Measurements from ENCODE around the gene JHY.

The JHY gene

DNA sequence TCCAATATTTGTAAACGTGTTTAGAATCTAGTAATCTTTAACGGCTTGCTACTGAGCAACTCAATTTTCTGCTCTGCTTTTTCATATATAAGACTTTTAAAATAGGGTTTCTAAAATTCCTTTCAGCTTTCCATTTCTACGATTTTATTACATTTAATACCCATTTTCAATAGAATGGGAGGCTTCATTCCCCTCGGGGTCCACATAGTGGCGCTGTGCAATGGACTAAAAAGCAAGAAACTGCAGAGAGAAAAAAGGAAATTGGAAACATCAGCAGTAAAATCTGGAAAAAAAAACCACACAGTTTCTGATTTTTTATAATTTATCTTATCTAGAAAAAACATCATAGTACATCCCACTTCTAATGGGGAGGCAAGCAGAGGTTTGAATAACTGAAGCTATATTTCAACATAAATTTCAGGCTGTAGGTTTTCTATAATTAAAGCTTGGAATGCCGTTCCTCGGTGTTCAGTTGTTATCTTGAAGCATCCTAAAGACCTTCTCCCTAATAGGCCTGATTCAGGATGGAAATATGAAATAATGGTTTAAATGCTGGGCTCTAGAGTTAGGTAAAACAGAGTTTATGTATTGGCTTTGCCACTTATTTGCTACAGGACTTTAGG lies 18.7 kb upstream of the JHY start:
- H3K18ac ChIP-seq (ENCODE audit: low read length), result no peak overlapping the region
- H2BK5ac ChIP-seq (ENCODE audit: low read depth, low read length, poor library complexity), result no peak overlapping the region
- no peak overlapping the region for H3K4me2 ChIP-seq (ENCODE audit: low read length)
- H3K27ac ChIP-seq (ENCODE audit: low read depth, low read length), result no peak overlapping the region
- H4K91ac ChIP-seq (ENCODE audit: low read depth, low read length), result no peak overlapping the region
- no peak overlapping the region for H3K23ac ChIP-seq (ENCODE audit: low read length)
- H3K4ac ChIP-seq (ENCODE audit: low read depth, low read length), result no peak overlapping the region
- WGBS (ENCODE audit: extremely low coverage, insufficient coverage, insufficient read length), result no CpG with 5 or more reads among the region's 7 CpGs
- H3K14ac ChIP-seq (ENCODE audit: low read length), result no peak overlapping the region
- H3K36me3 ChIP-seq (ENCODE audit: control insufficient read depth in 1 of 2, insufficient read depth in 2 of 2, low read length in 2 of 2), result no peaks in the 10 kb centered on the region
- H4K8ac ChIP-seq (ENCODE audit: low read depth, low read length), result no peak overlapping the region
- no peak overlapping the region for H4K12ac ChIP-seq (ENCODE audit: low read depth, low read length)
- peaks cover 0 to 3% of the 10 kb centered on the region in 2 experiments for H3K4me1 ChIP-seq (ENCODE audit: control insufficient read depth in 1 of 2, insufficient read depth in 2 of 2, low read length in 2 of 2)
- H3K27me3 ChIP-seq (ENCODE audit: insufficient read depth, low read length), result no peaks in the 10 kb centered on the region
- H3K79me2 ChIP-seq (ENCODE audit: control insufficient read depth, insufficient read depth, low read length, poor library complexity), result no peaks in the 10 kb centered on the region
- H3K9ac ChIP-seq (ENCODE audit: low read length), result no peak overlapping the region
- no peak overlapping the region for H2AK5ac ChIP-seq (ENCODE audit: low read length)
- no peak overlapping the region for H2AFZ ChIP-seq (ENCODE audit: insufficient read depth, low read length, poor library complexity)
- H2BK12ac ChIP-seq (ENCODE audit: low read length), result no peak overlapping the region
- no peak overlapping the region for H2BK120ac ChIP-seq (ENCODE audit: insufficient read depth, low read length, poor library complexity)
- DNase-seq, result peak in 1 of 2 donors; percentile 71
- no peaks in the 10 kb centered on the region for H3K9me3 ChIP-seq (ENCODE audit: insufficient read depth, low read depth, low read length)
- H3K4me3 ChIP-seq (ENCODE audit: low read depth, low read length), result no peak overlapping the region
- H3K79me1 ChIP-seq (ENCODE audit: low read length), result no peaks in the 10 kb centered on the region

DNA sequence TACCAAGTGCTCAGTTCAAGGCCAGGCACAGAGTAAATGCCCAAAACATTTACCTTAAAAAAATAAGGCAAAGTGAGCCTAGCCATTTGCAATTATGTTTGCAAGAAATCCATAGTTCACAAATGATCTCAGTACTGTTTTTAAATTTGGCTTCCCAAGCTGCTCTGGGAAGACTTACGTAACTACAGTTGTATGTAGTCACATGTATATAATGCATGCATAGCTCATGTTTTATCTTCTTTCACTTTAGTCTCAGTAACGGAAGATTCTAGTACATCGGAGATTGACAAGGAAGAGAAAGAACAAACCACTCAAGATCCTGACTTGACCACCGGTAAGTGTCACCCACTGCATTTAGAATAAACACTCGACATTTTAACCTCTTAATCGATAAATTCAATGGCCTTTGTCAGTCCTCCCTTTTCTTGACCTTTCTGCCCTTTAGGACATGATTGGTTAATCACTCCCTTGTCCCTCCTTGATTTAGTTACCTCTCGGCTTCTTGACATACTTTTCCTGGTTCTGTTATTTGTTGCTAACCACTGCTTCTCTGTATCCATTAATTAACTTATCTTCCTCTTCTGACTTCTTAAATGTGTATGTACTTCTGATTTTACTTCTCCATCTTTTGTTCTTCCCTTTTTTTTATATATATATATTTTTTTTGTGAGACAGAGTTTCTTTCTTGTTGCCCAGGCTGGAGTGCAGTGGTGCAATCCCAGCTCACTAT lies 18.0 kb upstream of the JHY start:
- H3K4me1 ChIP-seq (ENCODE audit: control insufficient read depth in 1 of 2, insufficient read depth in 2 of 2, low read length in 2 of 2), result peaks cover 0 to 3% of the 10 kb centered on the region in 2 experiments
- H3K27ac ChIP-seq (ENCODE audit: low read depth, low read length), result no peak overlapping the region
- H2BK5ac ChIP-seq (ENCODE audit: low read depth, low read length, poor library complexity), result no peak overlapping the region
- WGBS (ENCODE audit: extremely low coverage, insufficient coverage, insufficient read length), result no CpG with 5 or more reads among the region's 7 CpGs
- H2AK5ac ChIP-seq (ENCODE audit: low read length), result no peak overlapping the region
- no peak overlapping the region for H3K4ac ChIP-seq (ENCODE audit: low read depth, low read length)
- H3K14ac ChIP-seq (ENCODE audit: low read length), result no peak overlapping the region
- H3K79me1 ChIP-seq (ENCODE audit: low read length), result no peaks in the 10 kb centered on the region
- no peak overlapping the region for H3K4me3 ChIP-seq (ENCODE audit: low read depth, low read length)
- no peaks in the 10 kb centered on the region for H3K36me3 ChIP-seq (ENCODE audit: control insufficient read depth in 1 of 2, insufficient read depth in 2 of 2, low read length in 2 of 2)
- H3K27me3 ChIP-seq (ENCODE audit: insufficient read depth, low read length), result no peaks in the 10 kb centered on the region
- H3K4me2 ChIP-seq (ENCODE audit: low read length), result no peak overlapping the region
- H4K91ac ChIP-seq (ENCODE audit: low read depth, low read length), result no peak overlapping the region
- H4K12ac ChIP-seq (ENCODE audit: low read depth, low read length), result no peak overlapping the region
- H3K18ac ChIP-seq (ENCODE audit: low read length), result no peak overlapping the region
- DNase-seq, result peak in 1 of 2 donors; percentile 15
- no peak overlapping the region for H3K23ac ChIP-seq (ENCODE audit: low read length)
- no peak overlapping the region for H3K9ac ChIP-seq (ENCODE audit: low read length)
- no peak overlapping the region for H2AFZ ChIP-seq (ENCODE audit: insufficient read depth, low read length, poor library complexity)
- H4K8ac ChIP-seq (ENCODE audit: low read depth, low read length), result no peak overlapping the region
- no peak overlapping the region for H2BK12ac ChIP-seq (ENCODE audit: low read length)
- H3K79me2 ChIP-seq (ENCODE audit: control insufficient read depth, insufficient read depth, low read length, poor library complexity), result no peaks in the 10 kb centered on the region
- no peak overlapping the region for H2BK120ac ChIP-seq (ENCODE audit: insufficient read depth, low read length, poor library complexity)
- H3K9me3 ChIP-seq (ENCODE audit: insufficient read depth, low read depth, low read length), result no peaks in the 10 kb centered on the region

DNA sequence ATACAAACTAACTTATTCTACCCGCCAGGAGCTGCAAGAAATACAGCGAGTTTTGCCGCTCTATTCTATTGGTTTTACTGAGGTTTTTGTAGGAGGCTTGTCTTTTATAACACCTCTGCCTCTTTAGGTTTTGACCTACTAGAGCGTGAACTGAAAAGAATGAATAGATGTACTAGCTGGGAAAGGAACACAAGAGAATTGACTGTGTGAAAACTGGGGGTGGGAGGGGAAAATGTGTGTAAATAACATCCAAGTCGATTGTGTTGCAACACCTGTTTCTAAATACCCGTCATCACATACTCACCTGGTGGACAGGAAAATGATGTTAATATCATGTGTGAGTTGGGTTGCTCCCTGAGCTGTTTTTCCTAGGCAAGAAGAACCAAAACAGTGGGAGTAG lies 12.9 kb upstream of the JHY start:
- Histone ChIP-seq H3K27ac (ENCODE audit: low read depth, low read length) (no peak overlapping the region), H3K14ac (ENCODE audit: low read length) (no peak overlapping the region), H4K8ac (ENCODE audit: low read depth, low read length) (no peak overlapping the region), H3K23ac (ENCODE audit: low read length) (no peak overlapping the region), H3K18ac (ENCODE audit: low read length) (no peak overlapping the region), H3K79me1 (ENCODE audit: low read length) (no peaks in the 10 kb centered on the region), H3K9ac (ENCODE audit: low read length) (no peak overlapping the region), H2BK12ac (ENCODE audit: low read length) (no peak overlapping the region), H2BK120ac (ENCODE audit: insufficient read depth, low read length, poor library complexity) (no peak overlapping the region), H4K12ac (ENCODE audit: low read depth, low read length) (no peak overlapping the region), H3K79me2 (ENCODE audit: control insufficient read depth, insufficient read depth, low read length, poor library complexity) (no peaks in the 10 kb centered on the region), H3K27me3 (ENCODE audit: insufficient read depth, low read length) (no peaks in the 10 kb centered on the region), H3K4me1 (ENCODE audit: control insufficient read depth in 1 of 2, insufficient read depth in 2 of 2, low read length in 2 of 2) (no peaks in the 10 kb centered on the region), H2BK5ac (ENCODE audit: low read depth, low read length, poor library complexity) (no peak overlapping the region), H2AFZ (ENCODE audit: insufficient read depth, low read length, poor library complexity) (no peak overlapping the region), H3K4ac (ENCODE audit: low read depth, low read length) (no peak overlapping the region), H2AK5ac (ENCODE audit: low read length) (no peak overlapping the region), H4K91ac (ENCODE audit: low read depth, low read length) (no peak overlapping the region), H3K36me3 (ENCODE audit: control insufficient read depth in 1 of 2, insufficient read depth in 2 of 2, low read length in 2 of 2) (no peaks in the 10 kb centered on the region), H3K4me2 (ENCODE audit: low read length) (no peak overlapping the region), H3K9me3 (ENCODE audit: insufficient read depth, low read depth, low read length) (no peaks in the 10 kb centered on the region), H3K4me3 (ENCODE audit: low read depth, low read length) (no peak overlapping the region)
- no CpG with 5 or more reads among the region's 6 CpGs for WGBS (ENCODE audit: extremely low coverage, insufficient coverage, insufficient read length)
- peak; percentile 37 to 84 for DNase-seq

DNA sequence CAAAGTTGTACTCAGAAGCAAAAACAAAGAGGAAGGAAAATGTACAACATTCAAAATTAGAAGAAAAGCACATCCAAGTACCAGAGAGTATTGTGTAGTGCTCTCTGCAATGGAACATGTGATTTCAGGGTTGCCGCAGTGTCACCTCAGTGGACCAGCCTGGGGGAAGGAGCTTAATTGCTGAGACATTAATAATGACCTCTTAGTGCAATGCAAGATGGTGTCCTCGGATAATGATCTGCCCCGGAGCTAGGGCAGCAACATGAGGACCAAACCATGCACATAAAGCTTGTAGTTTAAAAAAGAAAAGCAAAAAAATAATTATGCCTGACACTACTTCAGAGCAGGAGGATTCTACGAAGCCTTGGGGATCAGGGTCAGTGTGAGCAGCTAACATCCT lies 11.3 kb upstream of the JHY start:
- Histone ChIP-seq H3K18ac (ENCODE audit: low read length) (no peak overlapping the region), H3K27me3 (ENCODE audit: insufficient read depth, low read length) (no peaks in the 10 kb centered on the region), H3K4me2 (ENCODE audit: low read length) (no peak overlapping the region), H3K14ac (ENCODE audit: low read length) (no peak overlapping the region), H2AK5ac (ENCODE audit: low read length) (no peak overlapping the region), H2BK120ac (ENCODE audit: insufficient read depth, low read length, poor library complexity) (no peak overlapping the region), H3K27ac (ENCODE audit: low read depth, low read length) (no peak overlapping the region), H3K36me3 (ENCODE audit: control insufficient read depth in 1 of 2, insufficient read depth in 2 of 2, low read length in 2 of 2) (no peaks in the 10 kb centered on the region), H3K79me1 (ENCODE audit: low read length) (no peaks in the 10 kb centered on the region), H3K23ac (ENCODE audit: low read length) (no peak overlapping the region), H4K8ac (ENCODE audit: low read depth, low read length) (no peak overlapping the region), H3K4me1 (ENCODE audit: control insufficient read depth in 1 of 2, insufficient read depth in 2 of 2, low read length in 2 of 2) (no peaks in the 10 kb centered on the region), H2BK12ac (ENCODE audit: low read length) (no peak overlapping the region), H3K4me3 (ENCODE audit: low read depth, low read length) (no peak overlapping the region), H3K9ac (ENCODE audit: low read length) (no peak overlapping the region), H4K12ac (ENCODE audit: low read depth, low read length) (no peak overlapping the region), H3K4ac (ENCODE audit: low read depth, low read length) (no peak overlapping the region), H2AFZ (ENCODE audit: insufficient read depth, low read length, poor library complexity) (no peak overlapping the region), H2BK5ac (ENCODE audit: low read depth, low read length, poor library complexity) (no peak overlapping the region), H4K91ac (ENCODE audit: low read depth, low read length) (no peak overlapping the region), H3K79me2 (ENCODE audit: control insufficient read depth, insufficient read depth, low read length, poor library complexity) (no peaks in the 10 kb centered on the region), H3K9me3 (ENCODE audit: insufficient read depth, low read depth, low read length) (no peaks in the 10 kb centered on the region)
- WGBS (ENCODE audit: extremely low coverage, insufficient coverage, insufficient read length), result no CpG with 5 or more reads among the region's 4 CpGs
- DNase-seq, result peak; percentile 56 to 60
